ENCODE results near the gene FOS. TPM values are rescaled to one million over a fixed set of nuclear protein-coding genes. Genes with fewer than 3 reads are reported as not detected.
A peak's percentile ranks its signal among the peaks of the same experiment; 100 is the strongest.

FOS gene
- total and polyA plus RNA-seq, 2 of the 13 experiments (the other 11 are each of a cell fraction or from before 2014, with no cell fraction given) = 15.9 to 24.2 TPM

DNA sequence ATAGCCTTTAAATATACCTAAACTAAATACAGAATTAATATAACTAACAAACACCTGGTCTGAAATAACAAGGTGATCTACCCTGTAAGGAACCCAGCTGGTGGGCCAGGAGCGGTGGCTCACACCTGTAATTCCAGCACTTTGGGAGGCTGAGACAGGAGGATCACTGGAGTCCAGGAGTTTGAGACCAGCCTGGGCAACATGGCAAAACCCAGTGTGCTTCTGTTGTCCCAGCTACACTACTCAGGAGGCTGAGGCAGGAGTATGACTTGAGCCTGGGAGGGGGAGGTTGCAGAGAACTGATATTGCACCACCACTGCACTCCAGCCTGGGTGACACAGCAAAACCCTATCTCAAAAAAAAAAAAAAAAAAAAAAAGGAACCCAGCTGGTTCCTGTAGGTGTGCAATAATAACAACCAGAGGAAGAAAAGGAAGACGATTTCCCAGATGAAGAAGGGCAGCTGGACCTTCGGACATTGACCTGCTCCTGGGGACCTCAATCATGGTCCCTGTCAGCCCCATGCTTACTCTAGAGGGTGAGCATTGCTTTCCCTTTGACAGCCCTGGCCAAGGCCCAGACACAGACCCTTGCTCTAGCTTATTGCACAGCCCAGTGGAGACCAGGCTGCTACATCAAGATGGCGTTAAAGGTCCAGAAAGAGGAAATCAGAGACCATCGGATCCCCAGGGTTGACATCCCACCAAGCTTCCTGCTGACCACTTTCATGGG lies 5.4 kb downstream of the FOS start:
- WGBS (ENCODE audit: low lambda C conversion rate) = 27% methylated on average over 4 of the region's 5 CpGs
- in situ Hi-C loops (cut with HindIII; ENCODE audit: extremely low pct_ligation_motif_present, low pct_unique_long_range_greater_than_20kb) = no loop called here
- peaks cover 3 to 14% of the 10 kb centered on the region in 2 experiments; a peak in 4 of 5 replicates for H3K36me3 ChIP-seq (replicated peaks in 1 of 2; ENCODE audit: control insufficient read depth in 1 of 2, insufficient read depth in 2 of 2, low read length in 2 of 2)
- H3K4me3 ChIP-seq (replicated peaks in 1 of 3; ENCODE audit: insufficient read depth in 1 of 3, low read depth in 2 of 3, low read length in 3 of 3) = peak overlapping the region in 1 of 3 experiments; percentile 41; a peak in 2 of 6 replicates
- ChIA-PET CTCF (ENCODE audit: low intra/inter-chr PET ratio, low total read pairs) (no interaction called here), POLR2A (interaction anchor here (0.8 to 3.5 kb wide), 2 partner anchors 9 to 12 kb away, joined by 6 to 17 read pairs; no protein-coding TSS in a partner anchor)
- peak overlapping the region; percentile 62 for H3K27ac ChIP-seq (ENCODE audit: extremely low read length, insufficient read depth, low read length)
- DNase-seq (ENCODE audit: low spot score) (peak; percentile 44), FAIRE-seq (no peak), ATAC-seq (peak; percentile 55)
- BruUV-seq (replicated peaks) = no TSS peak
- no peaks in the 10 kb centered on the region for H3K9me3 ChIP-seq (ENCODE audit: low read length)
- no peaks in the 10 kb centered on the region for H3K79me2 ChIP-seq (ENCODE audit: insufficient read depth, low read length)
- peak overlapping the region; percentile 87 for H2AFZ ChIP-seq (ENCODE audit: low read length)
- peaks cover 11% of the 10 kb centered on the region; the same call in 1 of the 2 replicates for H4K20me1 ChIP-seq (ENCODE audit: insufficient read depth, low read length)
- H3K9ac ChIP-seq (ENCODE audit: insufficient read depth, low read depth, low read length) = peak overlapping the region; percentile 61; the same call in 1 of the 2 replicates
- peaks cover 0 to 3% of the 10 kb centered on the region in 2 experiments; a peak in 2 of 5 replicates for H3K27me3 ChIP-seq (ENCODE audit: control insufficient read depth in 1 of 2, insufficient read depth in 2 of 2, low read length in 2 of 2)
- peaks cover 67% of the 10 kb centered on the region for H3K4me1 ChIP-seq (ENCODE audit: insufficient read depth, low read length)
- intact Hi-C loops (cut with micrococcal nuclease; ENCODE audit: unreplicated experiment) = no loop called here
- peak overlapping the region; percentile 83 for H3K4me2 ChIP-seq (ENCODE audit: low read depth, low read length)
- TF ChIP-seq ZNF598 (CRISPR knock-in tag; IDR thresholded peaks at IDR 0.05; ENCODE audit: borderline replicate concordance) = no peak
- no peak for TF ChIP-seq ZNF768 (CRISPR knock-in tag; IDR thresholded peaks at IDR 0.05)
- TF ChIP-seq ZNF770 (CRISPR knock-in tag; IDR thresholded peaks at IDR 0.05) = peak; percentile 93
- TF ChIP-seq MAFF (IDR thresholded peaks at IDR 0.05; ENCODE audit: low read depth, low read length) = 0 out of 2 replicates have a peak, but pooled peaks have one; percentile 45
- TF ChIP-seq, protein P1, sequence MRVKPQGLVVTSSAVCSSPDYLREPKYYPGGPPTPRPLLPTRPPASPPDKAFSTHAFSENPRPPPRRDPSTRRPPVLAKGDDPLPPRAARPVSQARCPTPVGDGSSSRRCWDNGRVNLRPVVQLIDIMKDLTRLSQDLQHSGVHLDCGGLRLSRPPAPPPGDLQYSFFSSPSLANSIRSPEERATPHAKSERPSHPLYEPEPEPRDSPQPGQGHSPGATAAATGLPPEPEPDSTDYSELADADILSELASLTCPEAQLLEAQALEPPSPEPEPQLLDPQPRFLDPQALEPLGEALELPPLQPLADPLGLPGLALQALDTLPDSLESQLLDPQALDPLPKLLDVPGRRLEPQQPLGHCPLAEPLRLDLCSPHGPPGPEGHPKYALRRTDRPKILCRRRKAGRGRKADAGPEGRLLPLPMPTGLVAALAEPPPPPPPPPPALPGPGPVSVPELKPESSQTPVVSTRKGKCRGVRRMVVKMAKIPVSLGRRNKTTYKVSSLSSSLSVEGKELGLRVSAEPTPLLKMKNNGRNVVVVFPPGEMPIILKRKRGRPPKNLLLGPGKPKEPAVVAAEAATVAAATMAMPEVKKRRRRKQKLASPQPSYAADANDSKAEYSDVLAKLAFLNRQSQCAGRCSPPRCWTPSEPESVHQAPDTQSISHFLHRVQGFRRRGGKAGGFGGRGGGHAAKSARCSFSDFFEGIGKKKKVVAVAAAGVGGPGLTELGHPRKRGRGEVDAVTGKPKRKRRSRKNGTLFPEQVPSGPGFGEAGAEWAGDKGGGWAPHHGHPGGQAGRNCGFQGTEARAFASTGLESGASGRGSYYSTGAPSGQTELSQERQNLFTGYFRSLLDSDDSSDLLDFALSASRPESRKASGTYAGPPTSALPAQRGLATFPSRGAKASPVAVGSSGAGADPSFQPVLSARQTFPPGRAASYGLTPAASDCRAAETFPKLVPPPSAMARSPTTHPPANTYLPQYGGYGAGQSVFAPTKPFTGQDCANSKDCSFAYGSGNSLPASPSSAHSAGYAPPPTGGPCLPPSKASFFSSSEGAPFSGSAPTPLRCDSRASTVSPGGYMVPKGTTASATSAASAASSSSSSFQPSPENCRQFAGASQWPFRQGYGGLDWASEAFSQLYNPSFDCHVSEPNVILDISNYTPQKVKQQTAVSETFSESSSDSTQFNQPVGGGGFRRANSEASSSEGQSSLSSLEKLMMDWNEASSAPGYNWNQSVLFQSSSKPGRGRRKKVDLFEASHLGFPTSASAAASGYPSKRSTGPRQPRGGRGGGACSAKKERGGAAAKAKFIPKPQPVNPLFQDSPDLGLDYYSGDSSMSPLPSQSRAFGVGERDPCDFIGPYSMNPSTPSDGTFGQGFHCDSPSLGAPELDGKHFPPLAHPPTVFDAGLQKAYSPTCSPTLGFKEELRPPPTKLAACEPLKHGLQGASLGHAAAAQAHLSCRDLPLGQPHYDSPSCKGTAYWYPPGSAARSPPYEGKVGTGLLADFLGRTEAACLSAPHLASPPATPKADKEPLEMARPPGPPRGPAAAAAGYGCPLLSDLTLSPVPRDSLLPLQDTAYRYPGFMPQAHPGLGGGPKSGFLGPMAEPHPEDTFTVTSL (CRISPR knock-in tag; IDR thresholded peaks at IDR 0.05; ENCODE audit: borderline replicate concordance) = peak; percentile 23; the same call in 1 of the 2 replicates
- no peak for TF ChIP-seq KAT2B (IDR thresholded peaks at IDR 0.05; ENCODE audit: borderline replicate concordance, low read depth, low read length)
- TF ChIP-seq MEF2D (CRISPR knock-in tag; IDR thresholded peaks at IDR 0.05) = peak; percentile 24; the same call in 1 of the 2 replicates
- no peak for TF ChIP-seq ZNF205 (CRISPR knock-in tag; IDR thresholded peaks at IDR 0.05)
- TF ChIP-seq POLR2A (IDR thresholded peaks at IDR 0.05; ENCODE audit: insufficient read depth in 1 of 2, low read depth in 2 of 2, low read length in 2 of 2) = 0 out of 4 replicates have a peak, but pooled peaks of 1 of the 2 experiments have one; percentile 12
- no peak for TF ChIP-seq ZBTB3 (CRISPR knock-in tag; IDR thresholded peaks at IDR 0.05; ENCODE audit: borderline replicate concordance, low read depth)
- TF ChIP-seq, protein P2, sequence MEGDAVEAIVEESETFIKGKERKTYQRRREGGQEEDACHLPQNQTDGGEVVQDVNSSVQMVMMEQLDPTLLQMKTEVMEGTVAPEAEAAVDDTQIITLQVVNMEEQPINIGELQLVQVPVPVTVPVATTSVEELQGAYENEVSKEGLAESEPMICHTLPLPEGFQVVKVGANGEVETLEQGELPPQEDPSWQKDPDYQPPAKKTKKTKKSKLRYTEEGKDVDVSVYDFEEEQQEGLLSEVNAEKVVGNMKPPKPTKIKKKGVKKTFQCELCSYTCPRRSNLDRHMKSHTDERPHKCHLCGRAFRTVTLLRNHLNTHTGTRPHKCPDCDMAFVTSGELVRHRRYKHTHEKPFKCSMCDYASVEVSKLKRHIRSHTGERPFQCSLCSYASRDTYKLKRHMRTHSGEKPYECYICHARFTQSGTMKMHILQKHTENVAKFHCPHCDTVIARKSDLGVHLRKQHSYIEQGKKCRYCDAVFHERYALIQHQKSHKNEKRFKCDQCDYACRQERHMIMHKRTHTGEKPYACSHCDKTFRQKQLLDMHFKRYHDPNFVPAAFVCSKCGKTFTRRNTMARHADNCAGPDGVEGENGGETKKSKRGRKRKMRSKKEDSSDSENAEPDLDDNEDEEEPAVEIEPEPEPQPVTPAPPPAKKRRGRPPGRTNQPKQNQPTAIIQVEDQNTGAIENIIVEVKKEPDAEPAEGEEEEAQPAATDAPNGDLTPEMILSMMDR (CRISPR knock-in tag; IDR thresholded peaks at IDR 0.05) = peak; percentile 31; the same call in 1 of the 2 replicates
- TF ChIP-seq HNF4G (IDR thresholded peaks at IDR 0.05; ENCODE audit: borderline replicate concordance, low read depth, low read length) = peak; percentile 22
- TF ChIP-seq HNF4G (CRISPR knock-in tag; IDR thresholded peaks at IDR 0.05; ENCODE audit: borderline replicate concordance, low read depth) = no peak
- 0 out of 2 replicates have a peak, but pooled peaks have one; percentile 12 for TF ChIP-seq NFIC (IDR thresholded peaks at IDR 0.05; ENCODE audit: low read length)
